Neural progenitor cell (in vitro differentiated cells): ENCODE data around the gene PP2D1.

Experiments
- EZH2 ChIP-seq: fragments of 200-600 bp; sonication (generic); IDR thresholded peaks from 2 replicates; pipeline ENCODE4 v1.6.1; 2017; ENCODE audit warnings: antibody characterized with exemption, mild to moderate bottlenecking, moderate library complexity
- TF ChIP-seq, protein P1 (sequence below): fragments of 200-600 bp; sonication (generic); IDR thresholded peaks from 2 replicates; pipeline ENCODE4 v1.5.1; 2017; ENCODE audit warnings: antibody characterized with exemption, mild to moderate bottlenecking

GRCh38 chr3:20028905-20029331 is 16.9 kb upstream of the PP2D1 start:
- TF ChIP-seq, protein P1, sequence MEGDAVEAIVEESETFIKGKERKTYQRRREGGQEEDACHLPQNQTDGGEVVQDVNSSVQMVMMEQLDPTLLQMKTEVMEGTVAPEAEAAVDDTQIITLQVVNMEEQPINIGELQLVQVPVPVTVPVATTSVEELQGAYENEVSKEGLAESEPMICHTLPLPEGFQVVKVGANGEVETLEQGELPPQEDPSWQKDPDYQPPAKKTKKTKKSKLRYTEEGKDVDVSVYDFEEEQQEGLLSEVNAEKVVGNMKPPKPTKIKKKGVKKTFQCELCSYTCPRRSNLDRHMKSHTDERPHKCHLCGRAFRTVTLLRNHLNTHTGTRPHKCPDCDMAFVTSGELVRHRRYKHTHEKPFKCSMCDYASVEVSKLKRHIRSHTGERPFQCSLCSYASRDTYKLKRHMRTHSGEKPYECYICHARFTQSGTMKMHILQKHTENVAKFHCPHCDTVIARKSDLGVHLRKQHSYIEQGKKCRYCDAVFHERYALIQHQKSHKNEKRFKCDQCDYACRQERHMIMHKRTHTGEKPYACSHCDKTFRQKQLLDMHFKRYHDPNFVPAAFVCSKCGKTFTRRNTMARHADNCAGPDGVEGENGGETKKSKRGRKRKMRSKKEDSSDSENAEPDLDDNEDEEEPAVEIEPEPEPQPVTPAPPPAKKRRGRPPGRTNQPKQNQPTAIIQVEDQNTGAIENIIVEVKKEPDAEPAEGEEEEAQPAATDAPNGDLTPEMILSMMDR = no peak
- no peak for TF ChIP-seq EZH2
